GM12878 (cell line): ENCODE data around the gene ARAP2. TPM values are rescaled to one million over a fixed set of nuclear protein-coding genes. Genes with fewer than 3 reads are reported as not detected.

Experiments
- ATAC-seq: fragments of 200-7000 bp; cut with Tn5 transposase; 3 replicates; pipeline ENCODE4 v1.9.1; 2020; ENCODE audit warnings: mild to moderate bottlenecking, moderate library complexity
- BruUV-seq: library from RNA; stranded (reverse); fragments of 400-500 nt; replicated peaks from 2 replicates; lab custom pipeline; 2021; lab: Mats Ljungman, UMichigan
- CTCF ChIA-PET: fragments of 300-600 bp; sonication (Branson Sonifier 250); formaldehyde crosslinking; extraction: SDS; loops from one replicate; lab custom pipeline; 2021; ENCODE audit warnings: inconsistent platforms; lab: Yijun Ruan, JAX
- POLR2A ChIA-PET: fragments of 350-600 bp; formaldehyde crosslinking; extraction: SDS; loops from one replicate; lab custom pipeline; 2021; ENCODE audit warnings: inconsistent platforms; lab: Charles Lee
- RAD21 ChIA-PET: fragments of 300-600 bp; sonication (Branson Sonifier 250); formaldehyde crosslinking; loops from one replicate; lab custom pipeline; 2023; ENCODE audit warnings: antibody characterized with exemption; ENCODE audit not compliant: unreplicated experiment; lab: Charles Lee
- SMC1A ChIA-PET: fragments of 300-600 bp; sonication (Branson Sonifier 250); formaldehyde crosslinking; loops from one replicate; lab custom pipeline; 2023; ENCODE audit not compliant: unreplicated experiment, uncharacterized antibody; lab: Charles Lee
- DNase-seq: peaks from one replicate; pipeline ENCODE4 v3.0.0-alpha.2; 2011; ENCODE audit warnings: low read depth, low spot score
- FAIRE-seq: peaks from 3 replicates; lab custom pipeline; 2011; peaks lifted over from hg19 to GRCh38; lab: Jason Lieb, UNC
- H2AFZ ChIP-seq: 2 replicates; pipeline ENCODE4 v1.6.0; 2011; ENCODE audit warnings: low read depth, low read length, control low read depth; ENCODE audit not compliant: control insufficient read depth
- H3K27ac ChIP-seq: 2 replicates; pipeline ENCODE4 v1.5.1; 2011; ENCODE audit warnings: control low read depth; ENCODE audit not compliant: control insufficient read depth, insufficient read depth
- H3K27me3 ChIP-seq, 2 experiments: replicated peaks in 1 of 2; 2 replicates each; pipeline versions ENCODE4 v1.6.0 to v1.6.1; 2011; ENCODE audit warnings: low read length in 1 of 2; ENCODE audit not compliant: control insufficient read depth in 2 of 2, insufficient read depth in 2 of 2
- H3K36me3 ChIP-seq, 2 experiments: 2 replicates each; pipeline ENCODE4 v1.5.1; 2011; ENCODE audit warnings: low read length in 1 of 2; ENCODE audit not compliant: control insufficient read depth in 2 of 2, insufficient read depth in 2 of 2
- H3K4me1 ChIP-seq: 2 replicates; pipeline ENCODE4 v1.6.1; 2011; ENCODE audit warnings: mild to moderate bottlenecking, low read length, moderate library complexity, mixed read lengths; ENCODE audit not compliant: control insufficient read depth, insufficient read depth
- H3K4me2 ChIP-seq: 2 replicates; pipeline ENCODE4 v1.6.0; 2011; ENCODE audit warnings: control low read depth; ENCODE audit not compliant: control insufficient read depth, insufficient read depth
- H3K4me3 ChIP-seq: fragments of 200-600 bp; sonication (generic); 2 replicates; pipeline ENCODE4 v1.5.1; 2016
- H3K79me2 ChIP-seq: 2 replicates; pipeline ENCODE4 v1.6.0; 2011; ENCODE audit warnings: low read length; ENCODE audit not compliant: control insufficient read depth, insufficient read depth
- H3K9ac ChIP-seq: 2 replicates; pipeline ENCODE4 v1.8.0; 2011; ENCODE audit warnings: low read length, control low read depth, mixed read lengths; ENCODE audit not compliant: control insufficient read depth, insufficient read depth
- H3K9me3 ChIP-seq: replicated peaks from 3 replicates; pipeline ENCODE4 v1.5.1; 2011; ENCODE audit warnings: mild to moderate bottlenecking, low read length; ENCODE audit not compliant: control insufficient read depth, insufficient read depth
- H4K20me1 ChIP-seq: 2 replicates; pipeline ENCODE4 v1.6.0; 2011; ENCODE audit not compliant: control insufficient read depth, insufficient read depth
- ASH2L ChIP-seq: fragments of 300-600, 200-600 bp; sonication (generic); IDR thresholded peaks from 2 replicates; pipeline ENCODE4 v1.6.1; 2017; ENCODE audit warnings: low read depth, mild to moderate bottlenecking, borderline replicate concordance
- CHD1 ChIP-seq: IDR thresholded peaks from 2 replicates; pipeline ENCODE4 v1.6.1; 2012; ENCODE audit warnings: low read depth, low read length, improper control_type of control experiment
- SRF ChIP-seq, 2 experiments: IDR thresholded peaks; 2 replicates each; pipeline ENCODE4 v1.6.1; 2011; ENCODE audit warnings: low read depth in 2 of 2, low read length in 2 of 2, mild to moderate bottlenecking in 1 of 2, moderate library complexity in 1 of 2
- STAT1 ChIP-seq: fragments of 450-650 bp; conservative IDR thresholded peaks from 2 replicates; pipeline ENCODE4 v1.6.1; 2014; ENCODE audit warnings: antibody characterized with exemption, mild to moderate bottlenecking
- STAT3 ChIP-seq: IDR thresholded peaks from 2 replicates; pipeline ENCODE4 v1.6.1; 2011; ENCODE audit warnings: low read depth, low read length, improper control_type of control experiment
- ZNF384 ChIP-seq: IDR thresholded peaks from 2 replicates; pipeline ENCODE4 v1.6.1; 2012; ENCODE audit warnings: low read depth, mild to moderate bottlenecking, low read length, improper control_type of control experiment, borderline replicate concordance
- in situ Hi-C: fragments of 300-500 bp; cut with MboI; formaldehyde crosslinking; loops from 9 replicates; pipeline ENCODE4 v1.14.3; 2018; ENCODE audit warnings: mixed read lengths
- intact Hi-C: fragments of 100-400 bp; cut with micrococcal nuclease; formaldehyde crosslinking; loops from one replicate; pipeline ENCODE4 v1.14.2; 2022; ENCODE audit not compliant: unreplicated experiment
- polyA plus RNA-seq, 11 experiments: library from polyadenylated mRNA; depleted of rRNA in 4 of 11; unstranded in 6 of 11; stranded (reverse) in 5 of 11; fragments of >200 nt; fragmentation: Nextera tagmentation in 4 of 11; fragmentation: Illumina TruSeq in 1 of 11; extraction: Ambion mirVana in 4 of 11; extraction: Trizol in 1 of 11; gene quantifications; 1 replicate in 1 of 11; 2 replicates in 10 of 11; pipeline versions ENCODE4 v1.2.1 to v1.2.3, GENCODE V29; 2011 to 2016; ENCODE audit warnings: inconsistent platforms in 2 of 11, missing spikeins in 2 of 11, low read depth in 1 of 11
- total RNA-seq, 4 experiments: library from RNA; depleted of rRNA in 3 of 4; stranded (reverse); fragments of >200 nt in 3 of 4; fragmentation: Illumina TruSeq in 1 of 4; extraction: Trizol in 1 of 4; gene quantifications; 2 replicates each; pipeline versions ENCODE4 v1.2.1 to v1.2.3, GENCODE V29; 2013 to 2021
- TF ChIP-seq, protein P1 (sequence below): fragments of 450-650 bp; IDR thresholded peaks from 2 replicates; pipeline ENCODE4 v1.6.1; 2016; ENCODE audit warnings: mild to moderate bottlenecking, moderate library complexity, borderline replicate concordance
- TF ChIP-seq, protein P2 (sequence below): fragments of 150-350 bp; IDR thresholded peaks from 2 replicates; pipeline ENCODE4 v1.6.1; 2014; ENCODE audit warnings: mild to moderate bottlenecking, low read depth, low read length
- TF ChIP-seq, protein P3 (sequence below): fragments of 450-650 bp; IDR thresholded peaks from 2 replicates; pipeline ENCODE4 v1.6.1; 2017; ENCODE audit warnings: antibody characterized with exemption, mild to moderate bottlenecking, moderate library complexity
- TF ChIP-seq, protein P4 (sequence below): IDR thresholded peaks from 2 replicates; pipeline ENCODE4 v1.6.1; 2012; ENCODE audit warnings: improper control_type of control experiment, low read depth, low read length; ENCODE audit not compliant: insufficient replicate concordance

The ARAP2 gene
- total and polyA plus RNA-seq, 10 of the 15 experiments (the other 5 are each of a cell fraction or from before 2014, with no cell fraction given), result 5.4 to 36.1 (median 12.2) TPM

DNA sequence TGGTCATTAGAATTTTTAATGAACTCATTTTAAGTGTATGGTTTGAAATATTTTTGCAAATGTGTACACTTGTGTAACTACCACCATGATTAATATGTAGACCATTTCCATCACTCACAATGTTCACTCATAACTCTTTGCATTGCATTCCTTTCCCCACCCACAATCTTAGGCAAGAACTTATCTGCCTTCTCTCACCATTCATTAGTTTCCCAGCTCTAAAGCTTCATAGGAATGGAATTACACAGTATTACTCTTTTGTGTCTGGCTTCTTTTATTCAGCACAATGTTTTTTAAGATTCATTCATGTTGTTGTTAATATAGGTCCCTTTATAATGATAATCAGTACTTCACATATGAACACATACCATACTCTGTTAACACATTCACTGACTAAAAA is 106.1 kb downstream of the ARAP2 start:
- BruUV-seq, result no TSS peak
- DNase-seq, result no peak
- H3K9ac ChIP-seq, result no peak overlapping the region
- no peak for ATAC-seq
- no peak overlapping the region for H2AFZ ChIP-seq
- ChIA-PET RAD21 (no interaction called here), SMC1A (interaction anchor here (1.3 to 4.3 kb wide), 6 partner anchors 9 to 70 kb away, joined by 3 to 22 read pairs (median 7); no protein-coding TSS in a partner anchor), POLR2A (no interaction called here), CTCF (interaction anchor here (0.8 to 1.2 kb wide), 2 partner anchors 9 to 46 kb away, joined by 3 read pairs; no protein-coding TSS in a partner anchor)
- no peak overlapping the region for H3K4me3 ChIP-seq
- H3K4me2 ChIP-seq, result no peak overlapping the region
- in situ Hi-C loops (no loop called here), intact Hi-C loops (no loop called here)
- no peaks in the 10 kb centered on the region for H3K9me3 ChIP-seq
- no peaks in the 10 kb centered on the region for H3K36me3 ChIP-seq
- no peaks in the 10 kb centered on the region for H3K79me2 ChIP-seq
- H3K4me1 ChIP-seq, result no peaks in the 10 kb centered on the region
- TF ChIP-seq, protein P1, sequence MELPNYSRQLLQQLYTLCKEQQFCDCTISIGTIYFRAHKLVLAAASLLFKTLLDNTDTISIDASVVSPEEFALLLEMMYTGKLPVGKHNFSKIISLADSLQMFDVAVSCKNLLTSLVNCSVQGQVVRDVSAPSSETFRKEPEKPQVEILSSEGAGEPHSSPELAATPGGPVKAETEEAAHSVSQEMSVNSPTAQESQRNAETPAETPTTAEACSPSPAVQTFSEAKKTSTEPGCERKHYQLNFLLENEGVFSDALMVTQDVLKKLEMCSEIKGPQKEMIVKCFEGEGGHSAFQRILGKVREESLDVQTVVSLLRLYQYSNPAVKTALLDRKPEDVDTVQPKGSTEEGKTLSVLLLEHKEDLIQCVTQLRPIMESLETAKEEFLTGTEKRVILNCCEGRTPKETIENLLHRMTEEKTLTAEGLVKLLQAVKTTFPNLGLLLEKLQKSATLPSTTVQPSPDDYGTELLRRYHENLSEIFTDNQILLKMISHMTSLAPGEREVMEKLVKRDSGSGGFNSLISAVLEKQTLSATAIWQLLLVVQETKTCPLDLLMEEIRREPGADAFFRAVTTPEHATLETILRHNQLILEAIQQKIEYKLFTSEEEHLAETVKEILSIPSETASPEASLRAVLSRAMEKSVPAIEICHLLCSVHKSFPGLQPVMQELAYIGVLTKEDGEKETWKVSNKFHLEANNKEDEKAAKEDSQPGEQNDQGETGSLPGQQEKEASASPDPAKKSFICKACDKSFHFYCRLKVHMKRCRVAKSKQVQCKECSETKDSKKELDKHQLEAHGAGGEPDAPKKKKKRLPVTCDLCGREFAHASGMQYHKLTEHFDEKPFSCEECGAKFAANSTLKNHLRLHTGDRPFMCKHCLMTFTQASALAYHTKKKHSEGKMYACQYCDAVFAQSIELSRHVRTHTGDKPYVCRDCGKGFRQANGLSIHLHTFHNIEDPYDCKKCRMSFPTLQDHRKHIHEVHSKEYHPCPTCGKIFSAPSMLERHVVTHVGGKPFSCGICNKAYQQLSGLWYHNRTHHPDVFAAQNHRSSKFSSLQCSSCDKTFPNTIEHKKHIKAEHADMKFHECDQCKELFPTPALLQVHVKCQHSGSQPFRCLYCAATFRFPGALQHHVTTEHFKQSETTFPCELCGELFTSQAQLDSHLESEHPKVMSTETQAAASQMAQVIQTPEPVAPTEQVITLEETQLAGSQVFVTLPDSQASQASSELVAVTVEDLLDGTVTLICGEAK, result no peak
- no peak for TF ChIP-seq STAT3
- TF ChIP-seq STAT1, result no peak
- TF ChIP-seq, protein P2, sequence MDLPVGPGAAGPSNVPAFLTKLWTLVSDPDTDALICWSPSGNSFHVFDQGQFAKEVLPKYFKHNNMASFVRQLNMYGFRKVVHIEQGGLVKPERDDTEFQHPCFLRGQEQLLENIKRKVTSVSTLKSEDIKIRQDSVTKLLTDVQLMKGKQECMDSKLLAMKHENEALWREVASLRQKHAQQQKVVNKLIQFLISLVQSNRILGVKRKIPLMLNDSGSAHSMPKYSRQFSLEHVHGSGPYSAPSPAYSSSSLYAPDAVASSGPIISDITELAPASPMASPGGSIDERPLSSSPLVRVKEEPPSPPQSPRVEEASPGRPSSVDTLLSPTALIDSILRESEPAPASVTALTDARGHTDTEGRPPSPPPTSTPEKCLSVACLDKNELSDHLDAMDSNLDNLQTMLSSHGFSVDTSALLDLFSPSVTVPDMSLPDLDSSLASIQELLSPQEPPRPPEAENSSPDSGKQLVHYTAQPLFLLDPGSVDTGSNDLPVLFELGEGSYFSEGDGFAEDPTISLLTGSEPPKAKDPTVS, result no peak
- no peak for TF ChIP-seq CHD1
- TF ChIP-seq, protein P3, sequence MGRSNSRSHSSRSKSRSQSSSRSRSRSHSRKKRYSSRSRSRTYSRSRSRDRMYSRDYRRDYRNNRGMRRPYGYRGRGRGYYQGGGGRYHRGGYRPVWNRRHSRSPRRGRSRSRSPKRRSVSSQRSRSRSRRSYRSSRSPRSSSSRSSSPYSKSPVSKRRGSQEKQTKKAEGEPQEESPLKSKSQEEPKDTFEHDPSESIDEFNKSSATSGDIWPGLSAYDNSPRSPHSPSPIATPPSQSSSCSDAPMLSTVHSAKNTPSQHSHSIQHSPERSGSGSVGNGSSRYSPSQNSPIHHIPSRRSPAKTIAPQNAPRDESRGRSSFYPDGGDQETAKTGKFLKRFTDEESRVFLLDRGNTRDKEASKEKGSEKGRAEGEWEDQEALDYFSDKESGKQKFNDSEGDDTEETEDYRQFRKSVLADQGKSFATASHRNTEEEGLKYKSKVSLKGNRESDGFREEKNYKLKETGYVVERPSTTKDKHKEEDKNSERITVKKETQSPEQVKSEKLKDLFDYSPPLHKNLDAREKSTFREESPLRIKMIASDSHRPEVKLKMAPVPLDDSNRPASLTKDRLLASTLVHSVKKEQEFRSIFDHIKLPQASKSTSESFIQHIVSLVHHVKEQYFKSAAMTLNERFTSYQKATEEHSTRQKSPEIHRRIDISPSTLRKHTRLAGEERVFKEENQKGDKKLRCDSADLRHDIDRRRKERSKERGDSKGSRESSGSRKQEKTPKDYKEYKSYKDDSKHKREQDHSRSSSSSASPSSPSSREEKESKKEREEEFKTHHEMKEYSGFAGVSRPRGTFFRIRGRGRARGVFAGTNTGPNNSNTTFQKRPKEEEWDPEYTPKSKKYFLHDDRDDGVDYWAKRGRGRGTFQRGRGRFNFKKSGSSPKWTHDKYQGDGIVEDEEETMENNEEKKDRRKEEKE, result no peak
- TF ChIP-seq SRF (IDR thresholded peaks at IDR 0.05; ENCODE audit: low read depth in 2 of 2, low read length in 2 of 2), result no peak
- no peak for TF ChIP-seq ASH2L
- TF ChIP-seq, protein P4, sequence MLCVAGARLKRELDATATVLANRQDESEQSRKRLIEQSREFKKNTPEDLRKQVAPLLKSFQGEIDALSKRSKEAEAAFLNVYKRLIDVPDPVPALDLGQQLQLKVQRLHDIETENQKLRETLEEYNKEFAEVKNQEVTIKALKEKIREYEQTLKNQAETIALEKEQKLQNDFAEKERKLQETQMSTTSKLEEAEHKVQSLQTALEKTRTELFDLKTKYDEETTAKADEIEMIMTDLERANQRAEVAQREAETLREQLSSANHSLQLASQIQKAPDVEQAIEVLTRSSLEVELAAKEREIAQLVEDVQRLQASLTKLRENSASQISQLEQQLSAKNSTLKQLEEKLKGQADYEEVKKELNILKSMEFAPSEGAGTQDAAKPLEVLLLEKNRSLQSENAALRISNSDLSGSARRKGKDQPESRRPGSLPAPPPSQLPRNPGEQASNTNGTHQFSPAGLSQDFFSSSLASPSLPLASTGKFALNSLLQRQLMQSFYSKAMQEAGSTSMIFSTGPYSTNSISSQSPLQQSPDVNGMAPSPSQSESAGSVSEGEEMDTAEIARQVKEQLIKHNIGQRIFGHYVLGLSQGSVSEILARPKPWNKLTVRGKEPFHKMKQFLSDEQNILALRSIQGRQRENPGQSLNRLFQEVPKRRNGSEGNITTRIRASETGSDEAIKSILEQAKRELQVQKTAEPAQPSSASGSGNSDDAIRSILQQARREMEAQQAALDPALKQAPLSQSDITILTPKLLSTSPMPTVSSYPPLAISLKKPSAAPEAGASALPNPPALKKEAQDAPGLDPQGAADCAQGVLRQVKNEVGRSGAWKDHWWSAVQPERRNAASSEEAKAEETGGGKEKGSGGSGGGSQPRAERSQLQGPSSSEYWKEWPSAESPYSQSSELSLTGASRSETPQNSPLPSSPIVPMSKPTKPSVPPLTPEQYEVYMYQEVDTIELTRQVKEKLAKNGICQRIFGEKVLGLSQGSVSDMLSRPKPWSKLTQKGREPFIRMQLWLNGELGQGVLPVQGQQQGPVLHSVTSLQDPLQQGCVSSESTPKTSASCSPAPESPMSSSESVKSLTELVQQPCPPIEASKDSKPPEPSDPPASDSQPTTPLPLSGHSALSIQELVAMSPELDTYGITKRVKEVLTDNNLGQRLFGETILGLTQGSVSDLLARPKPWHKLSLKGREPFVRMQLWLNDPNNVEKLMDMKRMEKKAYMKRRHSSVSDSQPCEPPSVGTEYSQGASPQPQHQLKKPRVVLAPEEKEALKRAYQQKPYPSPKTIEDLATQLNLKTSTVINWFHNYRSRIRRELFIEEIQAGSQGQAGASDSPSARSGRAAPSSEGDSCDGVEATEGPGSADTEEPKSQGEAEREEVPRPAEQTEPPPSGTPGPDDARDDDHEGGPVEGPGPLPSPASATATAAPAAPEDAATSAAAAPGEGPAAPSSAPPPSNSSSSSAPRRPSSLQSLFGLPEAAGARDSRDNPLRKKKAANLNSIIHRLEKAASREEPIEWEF, result no peak
- TF ChIP-seq ZNF384, result no peak
- H3K27me3 ChIP-seq, result no peaks in the 10 kb centered on the region
- H4K20me1 ChIP-seq, result no peaks in the 10 kb centered on the region
- no peak for FAIRE-seq
- no peak overlapping the region for H3K27ac ChIP-seq
